AG04450 (cell line): ENCODE data around the gene DIP2C. TPM values are rescaled to one million over a fixed set of nuclear protein-coding genes. Genes with fewer than 3 reads are reported as not detected.

Experiments used
- CTCF ChIA-PET: fragments of 300-600, 350-600 bp; formaldehyde crosslinking; extraction: SDS; loops from one replicate; lab custom pipeline; 2022; ENCODE audit warnings: antibody characterized with exemption, inconsistent platforms; lab: Charles Lee
- POLR2A ChIA-PET: fragments of 350-600 bp; formaldehyde crosslinking; extraction: SDS; loops from one replicate; lab custom pipeline; 2021; ENCODE audit warnings: antibody characterized with exemption, inconsistent platforms; lab: Yijun Ruan, JAX
- DNase-seq: peaks from one replicate; pipeline ENCODE4 v3.0.0-alpha.2; 2011; ENCODE audit warnings: low read depth, low spot score
- H3K27ac ChIP-seq: one replicate; pipeline ENCODE4 v1.5.1; 2012; ENCODE audit warnings: low read depth, low read length, control low read depth
- H3K27me3 ChIP-seq: one replicate; pipeline ENCODE4 v1.6.0; 2012; ENCODE audit warnings: low read length; ENCODE audit not compliant: control insufficient read depth, insufficient read depth
- H3K4me3 ChIP-seq: 2 replicates; pipeline ENCODE4 v1.5.1; 2011; ENCODE audit warnings: mild to moderate bottlenecking, low read depth, low read length, control low read depth
- H3K9me3 ChIP-seq: 2 replicates; pipeline ENCODE4 v1.5.1; 2012; ENCODE audit warnings: low read length; ENCODE audit not compliant: control insufficient read depth, insufficient read depth
- polyA plus RNA-seq: library from polyadenylated mRNA; depleted of rRNA; stranded (reverse); fragments of >200 nt; gene quantifications from 2 replicates; pipeline ENCODE4 v1.2.3, GENCODE V29; 2011
- TF ChIP-seq, protein P1 (sequence below): IDR thresholded peaks from 2 replicates; pipeline ENCODE4 v1.5.1; 2011; ENCODE audit warnings: low read depth, low read length, control low read depth, inconsistent platforms

Gene DIP2C
- polyA plus RNA-seq, 1 experiment, result 9.6 TPM

- DNase-seq, result no peak
- Histone ChIP-seq H3K27me3 (no peaks in the 10 kb centered on the region), H3K9me3 (peaks cover 5% of the 10 kb centered on the region; the same call in 1 of the 2 replicates), H3K4me3 (no peak overlapping the region), H3K27ac (no peak overlapping the region)
- TF ChIP-seq, protein P1, sequence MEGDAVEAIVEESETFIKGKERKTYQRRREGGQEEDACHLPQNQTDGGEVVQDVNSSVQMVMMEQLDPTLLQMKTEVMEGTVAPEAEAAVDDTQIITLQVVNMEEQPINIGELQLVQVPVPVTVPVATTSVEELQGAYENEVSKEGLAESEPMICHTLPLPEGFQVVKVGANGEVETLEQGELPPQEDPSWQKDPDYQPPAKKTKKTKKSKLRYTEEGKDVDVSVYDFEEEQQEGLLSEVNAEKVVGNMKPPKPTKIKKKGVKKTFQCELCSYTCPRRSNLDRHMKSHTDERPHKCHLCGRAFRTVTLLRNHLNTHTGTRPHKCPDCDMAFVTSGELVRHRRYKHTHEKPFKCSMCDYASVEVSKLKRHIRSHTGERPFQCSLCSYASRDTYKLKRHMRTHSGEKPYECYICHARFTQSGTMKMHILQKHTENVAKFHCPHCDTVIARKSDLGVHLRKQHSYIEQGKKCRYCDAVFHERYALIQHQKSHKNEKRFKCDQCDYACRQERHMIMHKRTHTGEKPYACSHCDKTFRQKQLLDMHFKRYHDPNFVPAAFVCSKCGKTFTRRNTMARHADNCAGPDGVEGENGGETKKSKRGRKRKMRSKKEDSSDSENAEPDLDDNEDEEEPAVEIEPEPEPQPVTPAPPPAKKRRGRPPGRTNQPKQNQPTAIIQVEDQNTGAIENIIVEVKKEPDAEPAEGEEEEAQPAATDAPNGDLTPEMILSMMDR, result no peak
- ChIA-PET CTCF (no interaction called here), POLR2A (no interaction called here)
These were observed 25.2 kb downstream of the DIP2C start for GRCh38 chr10:664301-664700.

GRCh38 chr10:663831-664251 is 25.6 kb downstream of the DIP2C start:
- CTCF ChIA-PET, result no interaction called here
- no peak overlapping the region for H3K4me3 ChIP-seq

GRCh38 chr10:663466-663751 is 26.1 kb downstream of the DIP2C start:
- no peak overlapping the region for H3K4me3 ChIP-seq
- DNase-seq, result no peak
- no peak overlapping the region for H3K27ac ChIP-seq
- peaks cover 5% of the 10 kb centered on the region; the same call in 1 of the 2 replicates for H3K9me3 ChIP-seq
- TF ChIP-seq, protein P1, result no peak
- H3K27me3 ChIP-seq, result no peaks in the 10 kb centered on the region
- POLR2A ChIA-PET, result no interaction called here
- CTCF ChIA-PET, result no interaction called here

More at GRCh38 chr10:663831-664251, 25.6 kb downstream of the DIP2C start:
- no peak for DNase-seq
- Histone ChIP-seq H3K27me3 (no peaks in the 10 kb centered on the region), H3K27ac (no peak overlapping the region), H3K9me3 (peaks cover 5% of the 10 kb centered on the region; the same call in 1 of the 2 replicates)
- POLR2A ChIA-PET, result no interaction called here
- TF ChIP-seq, protein P1, result no peak

DNA sequence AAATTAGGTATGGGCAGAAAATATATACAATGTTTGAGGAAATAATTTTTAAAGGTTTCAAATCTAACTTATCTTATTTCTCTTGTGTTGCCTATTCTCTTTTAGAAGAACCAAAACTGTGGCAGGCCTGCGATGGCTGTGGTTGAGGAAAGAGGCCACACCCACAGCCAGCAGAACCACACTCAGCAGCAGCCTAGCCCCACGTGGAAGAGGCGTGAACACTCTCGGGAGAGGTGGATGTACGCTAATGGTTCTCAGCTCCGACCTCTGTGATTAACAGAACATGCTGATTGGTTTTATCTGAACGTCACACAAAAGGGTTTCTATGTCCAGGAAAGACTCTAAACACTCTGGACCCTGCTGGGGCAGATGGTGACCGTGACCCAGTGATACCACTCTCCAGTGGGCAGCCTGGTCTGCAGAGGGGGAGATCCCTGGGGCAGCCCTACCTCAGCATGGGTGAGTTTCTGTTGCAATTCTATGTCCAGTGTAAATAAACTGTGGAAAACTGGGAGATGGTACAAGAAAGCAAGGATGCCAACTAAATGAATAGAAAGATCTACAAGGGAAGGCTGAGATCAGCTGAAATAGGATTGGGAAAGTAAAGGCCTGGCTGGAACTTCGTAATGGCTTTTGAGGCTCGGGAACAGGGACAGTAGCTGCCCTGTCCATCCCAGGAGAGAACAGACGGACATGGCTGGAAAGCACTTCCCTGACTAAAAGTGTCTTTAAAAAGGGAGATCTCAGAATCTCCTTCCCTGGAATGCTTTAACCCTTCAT is 26.6 kb downstream of the DIP2C start:
- CTCF ChIA-PET, result no interaction called here
- H3K27ac ChIP-seq, result no peak overlapping the region
- no peak for DNase-seq
- no peaks in the 10 kb centered on the region for H3K27me3 ChIP-seq
- TF ChIP-seq, protein P1, result no peak
- POLR2A ChIA-PET, result no interaction called here
- no peak overlapping the region for H3K4me3 ChIP-seq
- H3K9me3 ChIP-seq, result peaks cover 5% of the 10 kb centered on the region; the same call in 1 of the 2 replicates

GRCh38 chr10:662223-662605 is 27.3 kb downstream of the DIP2C start:
- Histone ChIP-seq H3K27ac (no peak overlapping the region), H3K27me3 (no peaks in the 10 kb centered on the region), H3K4me3 (no peak overlapping the region), H3K9me3 (peaks cover 5% of the 10 kb centered on the region; the same call in 1 of the 2 replicates)
- ChIA-PET CTCF (no interaction called here), POLR2A (no interaction called here)
- DNase-seq, result no peak
- TF ChIP-seq, protein P1, result no peak
